Right atrium auricular region (tissue), 2 donors: Measurements from ENCODE around the gene PRKD2. TPM values are rescaled to one million over a fixed set of nuclear protein-coding genes. Genes with fewer than 3 reads are reported as not detected.

Source experiments
- DNase-seq: peaks from one replicate; pipeline ENCODE4 v3.0.0-alpha.2; 2019; ENCODE audit warnings: low spot score
- H3K27ac ChIP-seq, 2 donors: fragments of 200-600 bp; sonication (generic); 1 replicate in 1 of 2; 2 replicates in 1 of 2; pipeline ENCODE4 v1.5.1; 2016 to 2019
- H3K27me3 ChIP-seq, 2 donors: fragments of 200-600 bp; sonication (generic); one replicate each; pipeline versions ENCODE4 v1.5.1 to v1.6.0; 2017 to 2019
- H3K36me3 ChIP-seq: fragments of 200-600 bp; sonication (generic); one replicate; pipeline ENCODE4 v1.5.1; 2016
- H3K4me1 ChIP-seq, 2 donors: fragments of 200-600 bp; sonication (generic); one replicate each; pipeline versions ENCODE4 v1.5.1 to v1.6.0; 2017 to 2019
- H3K4me3 ChIP-seq, 2 donors: fragments of 200-600 bp; sonication (generic); 1 replicate in 1 of 2; 2 replicates in 1 of 2; pipeline ENCODE4 v1.5.1; 2017 to 2019; ENCODE audit warnings: mild to moderate bottlenecking in 1 of 2, moderate library complexity in 1 of 2
- H3K9me3 ChIP-seq, 2 donors: fragments of 200-600 bp; sonication (generic); one replicate each; pipeline ENCODE4 v1.5.1; 2019
- microRNA counts, 2 donors: library from miRNA; unstranded; fragments of <30 nt; microRNA quantifications; one replicate each; lab custom pipeline; 2016 to 2017
- microRNA-seq, 2 donors: library from miRNA; unstranded; fragments of <30 nt; microRNA quantifications; one replicate each; pipeline ENCODE4, GENCODE V29; 2016 to 2017; ENCODE audit warnings: borderline number of aligned reads in 2 of 2, borderline replicate concordance in 1 of 2
- total RNA-seq, 2 donors: library from RNA; depleted of rRNA; stranded (reverse); fragments of >200 nt; gene quantifications; one replicate each; pipeline ENCODE4 v1.1.0, GENCODE V29; 2016
- TF ChIP-seq, protein P1 (sequence below), 2 donors: fragments of 200-600 bp; sonication (generic); IDR thresholded peaks; one replicate each; pipeline ENCODE4 v1.5.1; 2019; ENCODE audit warnings: antibody characterized with exemption in 2 of 2

Gene PRKD2
- total RNA-seq, 2 donors from 2014 or later, result 8.6 to 19.2 TPM

DNA sequence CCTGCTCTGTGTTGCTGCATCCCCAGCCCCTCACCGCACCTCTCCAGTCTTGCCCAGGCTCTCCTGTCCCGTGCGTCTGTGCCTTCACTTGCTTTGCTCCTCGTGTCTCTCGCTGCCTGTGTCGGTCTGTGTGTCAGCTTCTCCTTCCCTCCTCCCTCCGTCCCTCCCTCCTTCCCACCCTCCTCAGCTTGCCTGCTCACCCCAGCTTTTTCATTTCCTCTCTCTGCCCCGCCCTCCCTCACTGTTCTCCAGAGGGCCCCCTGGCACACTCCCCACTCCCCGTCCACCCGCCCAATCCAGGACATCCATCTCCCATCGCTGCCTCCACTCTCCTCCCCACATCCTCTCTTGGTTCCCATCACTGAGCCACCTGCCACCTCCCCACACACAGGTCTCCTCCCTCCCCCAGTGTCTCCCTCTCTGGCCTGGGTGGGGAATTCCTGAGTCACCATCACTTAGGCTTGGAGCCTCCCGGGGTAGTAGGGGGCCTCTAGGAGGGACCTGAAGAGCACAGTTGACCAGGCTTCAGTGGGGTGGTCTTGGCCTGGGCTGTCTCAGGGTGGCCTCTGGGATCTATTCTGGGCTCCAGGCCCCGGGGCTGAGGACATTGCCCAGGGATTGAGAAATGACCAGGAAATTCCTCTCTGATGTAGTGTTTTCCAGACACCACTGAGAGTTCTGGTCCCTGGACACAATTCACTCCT is 91.8 kb downstream of the PRKD2 start, which contains the start of gene PTGIR:
TSS of gene PTGIR (minus strand) at position 132 of the 704 bp plus-strand sequence. CDS start 864 bp downstream, outside the sequence.
- Histone ChIP-seq H3K27ac (peak within 1 kb of the TSS; percentile 72 to 83), H3K9me3 (no peaks in the 10 kb centered on the region), H3K36me3 (no peaks in the 10 kb centered on the region), H3K4me1 (peaks cover 0 to 70% of the 10 kb centered on the region in 2 donors), H3K27me3 (no peaks in the 10 kb centered on the region), H3K4me3 (peak within 1 kb of the TSS; percentile 33 to 38)
- TF ChIP-seq, protein P1, sequence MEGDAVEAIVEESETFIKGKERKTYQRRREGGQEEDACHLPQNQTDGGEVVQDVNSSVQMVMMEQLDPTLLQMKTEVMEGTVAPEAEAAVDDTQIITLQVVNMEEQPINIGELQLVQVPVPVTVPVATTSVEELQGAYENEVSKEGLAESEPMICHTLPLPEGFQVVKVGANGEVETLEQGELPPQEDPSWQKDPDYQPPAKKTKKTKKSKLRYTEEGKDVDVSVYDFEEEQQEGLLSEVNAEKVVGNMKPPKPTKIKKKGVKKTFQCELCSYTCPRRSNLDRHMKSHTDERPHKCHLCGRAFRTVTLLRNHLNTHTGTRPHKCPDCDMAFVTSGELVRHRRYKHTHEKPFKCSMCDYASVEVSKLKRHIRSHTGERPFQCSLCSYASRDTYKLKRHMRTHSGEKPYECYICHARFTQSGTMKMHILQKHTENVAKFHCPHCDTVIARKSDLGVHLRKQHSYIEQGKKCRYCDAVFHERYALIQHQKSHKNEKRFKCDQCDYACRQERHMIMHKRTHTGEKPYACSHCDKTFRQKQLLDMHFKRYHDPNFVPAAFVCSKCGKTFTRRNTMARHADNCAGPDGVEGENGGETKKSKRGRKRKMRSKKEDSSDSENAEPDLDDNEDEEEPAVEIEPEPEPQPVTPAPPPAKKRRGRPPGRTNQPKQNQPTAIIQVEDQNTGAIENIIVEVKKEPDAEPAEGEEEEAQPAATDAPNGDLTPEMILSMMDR (IDR thresholded peaks at IDR 0.05), result no peak
- DNase-seq, result peak; percentile 92

MicroRNA genes within 50 kb of the gene (microRNA counts, 767-probe panel; counts per million panel counts)
- 2,116 to 5,672 counts per million in 2 donors for microRNA hsa-miR-320e (lab: Ali Mortazavi, UCI)

Small RNA genes lying within 50 kb of the gene (microRNA-seq; reads per million reads assigned to microRNA genes)
- 4.2 to 7.1 reads per million in 2 donors for gene MIR320E

Other genes starting within 250 kb of the PRKD2 start
- gene PNMA8A, start 245.6 kb downstream of the PRKD2 start, total RNA-seq, result 10 to 100 TPM in 1 of 2 donors, 1 to 10 TPM in 1; 9.9 to 16.6 TPM
- gene PNMA8B, start 221.2 kb downstream of the PRKD2 start, total RNA-seq, result 1 to 10 TPM; 1.0 to 1.7 TPM
- 100 to 1,000 TPM; 210 to 296 TPM for gene CALM3, start 115.8 kb downstream of the PRKD2 start, total RNA-seq
- gene PTGIR, start 92.0 kb downstream of the PRKD2 start, total RNA-seq, result 10 to 100 TPM in 1 of 2 donors, 1 to 10 TPM in 1; 7.0 to 20.6 TPM
- not detected for gene GNG8, start 80.9 kb downstream of the PRKD2 start, total RNA-seq
- gene DACT3, start 55.9 kb downstream of the PRKD2 start, total RNA-seq, result 10 to 100 TPM; 23.5 to 25.9 TPM
- gene FKRP, start 28.9 kb upstream of the PRKD2 start, total RNA-seq, result 10 to 100 TPM; 20.3 to 23.8 TPM
- gene STRN4, start 29.3 kb upstream of the PRKD2 start, total RNA-seq, result 10 to 100 TPM; 46.6 to 65.4 TPM
- gene SLC1A5, start 71.5 kb upstream of the PRKD2 start, total RNA-seq, result 10 to 100 TPM; 21.2 to 42.6 TPM
- 100 to 1,000 TPM in 1 of 2 donors, 10 to 100 TPM in 1; 61.0 to 103 TPM for gene AP2S1, start 133.7 kb upstream of the PRKD2 start, total RNA-seq
- 10 to 100 TPM; 59.1 to 76.5 TPM for gene ARHGAP35, start 143.9 kb upstream of the PRKD2 start, total RNA-seq